Stimulated activated CD4-positive, alpha-beta T cell treated with anti-CD3 and anti-CD28 coated beads, TNF-alpha, amount 100 ng/mL, for 24 hours (primary cell): ENCODE results near the gene SIK3.

Experiments
- DNase-seq, 3 experiments: peaks; one replicate each; pipeline ENCODE4 v3.0.0-alpha.2; 2020; ENCODE audit warnings: low read depth in 3 of 3

Gene SIK3

GRCh38 chr11:116970485-116971292 lies 127.5 kb downstream of the SIK3 start:
- DNase-seq: no peak

GRCh38 chr11:116969694-116970093 lies 128.5 kb downstream of the SIK3 start:
- DNase-seq: no peak

DNA sequence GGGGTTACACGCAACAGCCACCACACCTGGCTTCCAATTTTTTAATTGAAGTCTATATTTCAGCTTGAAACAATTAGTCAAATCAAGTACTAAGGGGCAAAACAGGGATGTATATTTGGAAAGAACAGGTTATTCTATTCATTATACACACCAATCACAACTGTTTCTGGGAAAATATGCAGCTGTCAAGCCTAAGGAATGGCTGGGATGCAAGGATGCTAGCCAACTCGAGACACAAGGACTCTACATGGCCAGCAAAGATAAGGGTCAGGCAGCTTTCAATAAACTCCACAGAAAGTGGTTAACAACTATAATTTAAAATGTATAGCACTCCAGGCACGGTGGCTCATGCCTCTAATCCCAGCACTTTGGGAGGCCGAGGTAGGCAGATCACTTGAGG lies 134.0 kb downstream of the SIK3 start:
- no peak for DNase-seq

DNA sequence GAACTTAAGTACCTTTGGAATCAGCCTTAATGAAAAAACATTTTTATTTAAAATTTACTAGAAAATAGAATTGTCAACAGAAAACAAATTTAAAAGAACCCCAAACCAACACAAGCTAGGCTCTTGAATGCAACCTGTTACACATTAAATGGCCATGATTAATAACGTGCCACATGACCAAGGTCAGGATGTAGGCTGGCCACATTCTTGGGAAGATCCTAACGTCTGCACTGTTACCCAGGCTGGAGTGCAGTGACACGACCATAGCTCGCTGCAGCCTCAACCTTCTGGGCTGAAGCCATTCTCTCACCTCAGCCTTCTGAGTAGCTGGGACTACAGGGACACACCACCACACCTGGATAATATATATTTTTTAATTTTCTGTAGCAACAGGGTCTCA lies 134.4 kb downstream of the SIK3 start:
- no peak for DNase-seq

DNA sequence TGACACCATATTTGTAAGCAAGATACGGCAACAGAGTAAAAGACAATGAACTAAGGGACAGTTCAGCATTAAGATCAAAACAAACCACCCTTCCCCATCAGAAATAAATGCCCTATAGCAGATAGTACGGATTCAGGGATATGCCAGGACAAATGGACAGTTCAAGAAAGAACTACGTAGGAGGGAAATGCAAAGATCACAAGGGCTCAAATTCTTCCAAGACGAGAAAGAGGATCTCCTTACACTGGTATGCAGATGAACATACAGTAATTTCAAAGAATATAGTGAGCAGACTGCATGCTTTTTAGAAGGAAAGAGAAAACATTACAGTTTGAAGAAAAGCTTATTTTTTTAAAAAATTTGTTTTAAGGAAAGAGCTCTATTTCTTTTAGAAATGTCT lies 136.1 kb downstream of the SIK3 start:
- DNase-seq: no peak

DNA sequence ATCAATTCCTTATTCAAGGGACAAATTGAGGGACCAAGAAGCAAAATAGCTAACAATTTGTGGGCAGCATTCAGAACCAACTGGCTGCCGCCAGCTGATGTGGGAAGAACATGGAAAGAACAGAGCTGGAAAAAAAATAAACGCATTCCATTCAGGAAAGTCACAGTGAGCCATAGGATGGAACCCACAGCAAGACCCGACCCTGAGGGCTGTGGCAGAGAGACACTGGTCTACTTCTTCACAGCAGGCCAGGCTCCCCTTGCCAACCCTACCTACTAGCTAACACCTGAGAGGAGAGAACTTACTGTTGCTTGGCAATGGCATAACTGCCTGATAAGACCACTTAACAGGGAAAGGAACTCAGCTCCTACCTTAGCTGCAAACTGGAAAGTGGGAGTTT lies 137.3 kb downstream of the SIK3 start:
- DNase-seq: no peak

GRCh38 chr11:116958246-116958645 lies 140.0 kb downstream of the SIK3 start:
- no peak for DNase-seq

GRCh38 chr11:116955949-116956348 lies 142.3 kb downstream of the SIK3 start:
- no peak for DNase-seq

GRCh38 chr11:116955548-116955947 lies 142.7 kb downstream of the SIK3 start:
- DNase-seq: no peak

DNA sequence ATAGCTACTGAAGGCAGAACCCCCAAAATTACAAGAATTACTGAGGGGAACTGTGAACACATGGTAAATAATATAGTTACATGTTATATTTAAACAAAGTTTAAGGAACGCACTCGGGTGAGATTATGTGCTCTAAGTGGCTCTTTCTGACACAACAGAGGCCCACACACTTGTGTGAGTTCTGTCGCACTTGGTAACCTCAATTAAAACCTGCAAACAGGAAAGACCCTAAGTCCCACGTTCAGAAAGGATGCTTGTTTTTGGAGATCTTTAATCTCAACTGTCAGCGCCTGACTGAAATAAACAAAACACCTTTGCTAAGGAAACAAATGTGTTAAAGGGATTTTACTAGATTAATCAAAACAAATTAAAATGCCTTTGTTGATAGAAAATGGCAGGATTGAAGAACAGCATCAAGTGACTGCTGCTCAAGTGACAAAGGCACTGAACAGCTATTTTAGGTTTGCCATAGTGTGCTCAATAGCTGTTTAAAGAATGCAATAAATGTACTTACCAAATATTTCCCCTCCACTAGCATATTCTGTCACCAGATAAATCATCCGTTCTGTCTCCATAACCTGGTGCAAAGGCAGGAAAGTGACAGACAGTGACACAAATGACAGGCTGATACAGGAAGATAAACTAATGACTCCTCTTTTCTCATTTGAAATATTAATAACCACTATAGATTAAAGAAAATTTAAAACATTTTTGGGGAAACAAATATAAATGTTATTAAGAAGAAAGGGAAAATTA lies 144.5 kb downstream of the SIK3 start:
- DNase-seq: no peak

GRCh38 chr11:116951762-116952161 lies 146.5 kb downstream of the SIK3 start:
- no peak for DNase-seq

- no peak for DNase-seq
Observed at GRCh38 chr11:116950210-116950609, 148.0 kb downstream of the SIK3 start.

GRCh38 chr11:116948391-116948790 lies 149.8 kb downstream of the SIK3 start:
- DNase-seq: peak in 1 of 3 experiments; percentile 21

GRCh38 chr11:116946414-116946813 lies 151.8 kb downstream of the SIK3 start:
- DNase-seq: no peak

- DNase-seq: no peak
Observed at GRCh38 chr11:116939499-116939898, 158.7 kb downstream of the SIK3 start.

DNA sequence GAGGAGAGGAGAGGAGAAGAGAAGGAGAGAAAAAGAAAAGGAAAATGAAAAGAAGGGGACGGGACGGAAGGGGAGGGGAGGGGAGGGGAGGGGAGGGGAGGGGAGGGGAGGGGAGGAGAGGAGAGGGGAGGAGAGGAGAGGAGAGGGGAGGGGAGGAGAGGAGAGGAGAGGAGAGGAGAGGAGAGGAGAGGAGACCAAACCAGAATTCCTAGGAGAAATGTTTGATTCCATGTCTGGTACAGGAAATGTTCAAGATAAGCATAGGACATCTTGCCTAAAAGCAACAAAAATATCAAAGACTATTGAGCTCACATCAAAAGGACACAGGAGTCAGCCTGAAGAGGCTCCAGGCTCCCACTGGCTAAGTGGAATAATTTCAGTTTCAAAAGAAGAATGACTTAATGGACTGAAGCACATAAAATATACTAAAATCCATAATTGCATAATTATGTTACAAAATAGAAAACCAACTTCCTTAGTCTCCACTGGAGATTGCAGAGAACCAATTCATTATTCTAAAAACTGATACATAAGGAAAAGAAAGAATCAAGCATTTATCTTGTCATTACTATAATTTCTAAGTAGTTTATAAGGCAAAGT lies 159.7 kb downstream of the SIK3 start:
- no peak for DNase-seq

DNA sequence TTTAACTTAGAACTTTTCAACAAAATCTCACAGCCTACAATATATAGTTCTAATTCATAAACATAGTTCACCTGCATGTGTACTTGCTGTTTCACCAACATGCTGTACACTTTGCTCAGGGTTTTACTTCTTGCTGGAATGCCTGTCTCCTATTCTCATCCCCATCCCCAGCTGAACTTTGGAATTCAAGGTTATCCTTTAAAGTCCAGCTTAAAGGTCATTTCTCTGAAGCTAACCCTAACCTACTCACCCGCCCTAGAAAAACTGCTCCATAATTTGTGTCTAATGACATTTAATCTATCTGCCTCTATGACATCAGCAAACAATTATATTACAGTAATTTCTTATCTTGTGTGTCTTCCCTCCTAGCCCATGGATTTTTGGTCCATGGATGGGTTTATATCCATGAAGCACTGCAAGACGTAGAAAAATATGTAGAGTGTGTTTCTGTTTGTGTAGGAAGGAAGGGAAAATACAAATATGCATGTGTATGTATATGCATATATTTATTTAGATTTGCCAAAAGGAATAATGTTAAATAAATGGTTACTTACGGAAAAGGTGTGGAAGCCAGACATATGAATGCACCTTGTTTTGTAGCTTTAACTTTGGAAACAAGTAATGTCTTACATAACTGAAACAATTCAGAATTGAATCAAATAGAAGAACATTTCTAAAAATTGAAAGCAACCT lies 161.3 kb downstream of the SIK3 start:
- no peak for DNase-seq

- no peak for DNase-seq
Observed at GRCh38 chr11:116935514-116935913, 162.7 kb downstream of the SIK3 start.

DNA sequence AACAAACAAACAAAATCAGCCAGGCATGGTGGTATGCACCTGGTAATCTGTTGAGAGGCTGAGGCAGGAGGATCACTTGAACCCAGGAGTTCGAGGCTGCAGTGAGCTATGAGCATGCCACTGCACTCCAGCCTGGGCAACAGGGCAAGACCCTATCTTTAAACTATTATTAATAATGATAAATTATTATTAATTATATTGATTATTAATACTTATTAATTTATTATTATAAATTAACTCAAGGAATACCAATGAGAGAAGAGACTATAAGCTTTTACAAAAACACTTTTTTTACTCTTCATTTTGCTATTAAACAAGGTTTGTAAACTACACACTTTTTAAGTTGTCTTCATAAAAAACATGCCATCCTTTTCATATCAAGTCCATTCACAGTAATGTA lies 163.1 kb downstream of the SIK3 start:
- no peak for DNase-seq

DNA sequence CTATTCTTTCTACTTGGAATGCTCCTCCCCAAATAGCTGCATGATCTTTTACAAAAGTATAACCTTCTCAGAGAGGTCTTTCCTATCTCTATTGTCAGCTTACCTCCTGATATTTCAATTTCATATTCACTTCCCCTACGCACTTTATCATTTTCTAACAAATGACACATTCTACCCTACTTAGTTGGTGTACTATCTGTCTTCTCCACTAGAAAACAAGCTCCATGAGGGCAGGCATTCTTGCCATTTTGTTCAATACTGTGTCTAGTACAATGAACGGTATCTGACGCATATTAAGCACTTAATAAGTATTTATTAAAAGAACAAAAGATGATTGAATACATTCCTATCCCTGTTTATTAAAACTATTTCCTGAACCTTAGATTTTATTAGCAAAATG lies 164.3 kb downstream of the SIK3 start:
- no peak for DNase-seq

DNA sequence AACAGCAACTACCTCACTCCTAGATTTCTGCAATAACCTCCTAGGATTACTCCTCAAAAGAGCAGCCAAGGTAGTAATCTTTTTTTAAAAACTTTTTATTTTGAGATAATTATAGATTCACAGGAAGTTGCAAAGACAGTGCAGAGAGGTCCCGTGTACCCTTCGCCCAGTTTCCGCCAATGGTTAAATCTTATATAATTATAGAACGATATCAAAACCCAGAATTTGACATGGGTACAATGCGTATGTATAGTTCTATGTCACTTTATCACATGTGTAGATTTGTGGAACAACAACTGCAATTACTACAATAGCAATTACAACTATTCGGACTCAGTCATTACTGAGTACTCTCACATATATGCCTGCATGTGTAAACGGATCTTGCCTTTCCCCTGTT lies 166.0 kb downstream of the SIK3 start:
- DNase-seq: no peak
